Fibroblast of lung (primary cell): ENCODE measurements around the gene SPTBN1.
"Not testable (repeated sequence)": the region's sequence is repeated elsewhere in the genome, so short reads cannot be mapped to it uniquely, and the experiment has no call there.

Experiments used
- EZH2 ChIP-seq: IDR thresholded peaks from 2 replicates; pipeline ENCODE4 v1.5.1; 2012; ENCODE audit warnings: low read length, control low read depth, mild to moderate bottlenecking; ENCODE audit errors: missing control alignments
- TF ChIP-seq, protein P1 (sequence below), 2 donors: IDR thresholded peaks in 1 of 2; conservative IDR thresholded peaks in 1 of 2; 1 replicate in 1 of 2; 2 replicates in 1 of 2; pipeline ENCODE4 v1.5.1; 2011 to 2012; ENCODE audit warnings: low read length in 2 of 2, control low read depth in 1 of 2, inconsistent platforms in 1 of 2, low read depth in 1 of 2, mild to moderate bottlenecking in 1 of 2

DNA sequence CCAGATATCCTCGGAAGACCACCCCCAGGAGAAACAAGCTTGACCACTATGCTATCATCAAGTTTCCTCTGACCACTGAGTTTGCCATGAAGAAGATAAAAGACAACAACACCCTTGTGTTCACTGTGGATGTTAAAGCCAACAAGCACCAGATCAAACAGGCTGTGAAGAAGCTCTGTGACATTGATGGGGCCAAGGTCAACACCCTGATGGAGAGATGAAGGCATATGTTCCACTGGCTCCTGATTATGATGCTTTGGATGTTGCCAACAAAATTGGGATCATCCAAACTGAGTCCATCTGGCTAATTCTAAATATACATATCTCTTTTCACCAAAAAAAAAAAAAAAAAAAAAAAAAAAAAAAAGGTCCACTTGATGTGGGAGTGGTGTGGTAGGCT lies 73.4 kb downstream of the SPTBN1 start:
- not testable (repeated sequence) for TF ChIP-seq EZH2
- TF ChIP-seq, protein P1, sequence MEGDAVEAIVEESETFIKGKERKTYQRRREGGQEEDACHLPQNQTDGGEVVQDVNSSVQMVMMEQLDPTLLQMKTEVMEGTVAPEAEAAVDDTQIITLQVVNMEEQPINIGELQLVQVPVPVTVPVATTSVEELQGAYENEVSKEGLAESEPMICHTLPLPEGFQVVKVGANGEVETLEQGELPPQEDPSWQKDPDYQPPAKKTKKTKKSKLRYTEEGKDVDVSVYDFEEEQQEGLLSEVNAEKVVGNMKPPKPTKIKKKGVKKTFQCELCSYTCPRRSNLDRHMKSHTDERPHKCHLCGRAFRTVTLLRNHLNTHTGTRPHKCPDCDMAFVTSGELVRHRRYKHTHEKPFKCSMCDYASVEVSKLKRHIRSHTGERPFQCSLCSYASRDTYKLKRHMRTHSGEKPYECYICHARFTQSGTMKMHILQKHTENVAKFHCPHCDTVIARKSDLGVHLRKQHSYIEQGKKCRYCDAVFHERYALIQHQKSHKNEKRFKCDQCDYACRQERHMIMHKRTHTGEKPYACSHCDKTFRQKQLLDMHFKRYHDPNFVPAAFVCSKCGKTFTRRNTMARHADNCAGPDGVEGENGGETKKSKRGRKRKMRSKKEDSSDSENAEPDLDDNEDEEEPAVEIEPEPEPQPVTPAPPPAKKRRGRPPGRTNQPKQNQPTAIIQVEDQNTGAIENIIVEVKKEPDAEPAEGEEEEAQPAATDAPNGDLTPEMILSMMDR (conservative IDR thresholded peaks at IDR 0.05 in 1 of 2, IDR thresholded peaks at IDR 0.05 in 1 of 2; ENCODE audit: low read depth in 1 of 2, low read length in 2 of 2), result not testable (repeated sequence)
